ENCODE data around the gene RLIM. TPM values are rescaled to one million over a fixed set of nuclear protein-coding genes. Genes with fewer than 3 reads are reported as not detected.
"Not testable (repeated sequence)": the region's sequence is repeated elsewhere in the genome, so short reads cannot be mapped to it uniquely, and the experiment has no call there.

The RLIM gene, protein sequence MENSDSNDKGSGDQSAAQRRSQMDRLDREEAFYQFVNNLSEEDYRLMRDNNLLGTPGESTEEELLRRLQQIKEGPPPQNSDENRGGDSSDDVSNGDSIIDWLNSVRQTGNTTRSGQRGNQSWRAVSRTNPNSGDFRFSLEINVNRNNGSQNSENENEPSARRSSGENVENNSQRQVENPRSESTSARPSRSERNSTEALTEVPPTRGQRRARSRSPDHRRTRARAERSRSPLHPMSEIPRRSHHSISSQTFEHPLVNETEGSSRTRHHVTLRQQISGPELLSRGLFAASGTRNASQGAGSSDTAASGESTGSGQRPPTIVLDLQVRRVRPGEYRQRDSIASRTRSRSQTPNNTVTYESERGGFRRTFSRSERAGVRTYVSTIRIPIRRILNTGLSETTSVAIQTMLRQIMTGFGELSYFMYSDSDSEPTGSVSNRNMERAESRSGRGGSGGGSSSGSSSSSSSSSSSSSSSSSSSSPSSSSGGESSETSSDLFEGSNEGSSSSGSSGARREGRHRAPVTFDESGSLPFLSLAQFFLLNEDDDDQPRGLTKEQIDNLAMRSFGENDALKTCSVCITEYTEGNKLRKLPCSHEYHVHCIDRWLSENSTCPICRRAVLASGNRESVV
- 10 to 100 TPM; 11.9 to 14.5 TPM for total RNA-seq

DNA sequence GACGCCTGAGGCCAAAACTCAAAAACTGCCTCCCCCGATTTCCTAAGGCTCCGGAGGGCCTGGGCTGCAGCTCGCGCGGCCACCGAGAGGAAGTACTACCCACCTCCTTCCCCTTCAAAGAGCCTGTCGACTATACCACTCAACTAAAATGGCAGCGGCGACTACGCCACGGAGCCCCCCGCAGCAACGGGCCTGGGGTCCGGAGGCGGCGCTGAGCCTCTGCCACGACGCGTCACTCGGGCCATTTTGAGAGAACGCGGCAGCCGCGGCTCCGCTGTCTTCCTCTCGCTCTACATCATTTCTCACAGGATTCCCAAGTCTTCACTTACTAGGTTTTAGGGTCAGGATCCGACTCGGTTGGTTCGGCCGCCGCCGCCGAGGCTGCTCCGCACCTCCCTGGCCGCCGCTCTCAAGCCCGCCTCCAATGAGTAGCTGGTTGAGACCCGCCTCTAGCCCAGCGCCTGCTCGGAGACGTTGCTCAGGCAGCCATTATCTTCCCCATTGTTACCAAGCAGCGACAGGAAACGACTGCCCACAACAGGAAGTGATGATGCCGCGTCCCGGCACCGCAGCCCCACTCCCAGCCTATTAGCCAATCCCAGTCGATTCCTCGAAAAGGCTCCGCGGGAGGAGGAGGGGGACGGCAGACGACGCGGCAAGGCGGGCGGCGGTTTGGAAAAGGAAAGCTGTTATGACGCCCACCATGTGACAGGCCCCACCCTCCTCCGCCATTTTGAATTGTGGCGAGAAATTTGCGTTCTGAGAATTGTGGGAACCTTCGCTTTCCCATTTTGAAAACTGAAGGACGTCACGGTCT lies at the start of gene RLIM:
Gene RLIM, minus strand, starts transcription at position 532 of the 817 bp plus-strand sequence. CDS start 18,647 bp downstream, outside the sequence.
- H3K36me3 ChIP-seq (replicated peaks in 1 of 2; ENCODE audit: insufficient read depth in 1 of 2, low read depth in 2 of 2): no peaks in the 10 kb centered on the region
- peak within 1 kb of the TSS; percentile 93 to 96 (median 94) for H3K27ac ChIP-seq
- TF ChIP-seq, protein P1, sequence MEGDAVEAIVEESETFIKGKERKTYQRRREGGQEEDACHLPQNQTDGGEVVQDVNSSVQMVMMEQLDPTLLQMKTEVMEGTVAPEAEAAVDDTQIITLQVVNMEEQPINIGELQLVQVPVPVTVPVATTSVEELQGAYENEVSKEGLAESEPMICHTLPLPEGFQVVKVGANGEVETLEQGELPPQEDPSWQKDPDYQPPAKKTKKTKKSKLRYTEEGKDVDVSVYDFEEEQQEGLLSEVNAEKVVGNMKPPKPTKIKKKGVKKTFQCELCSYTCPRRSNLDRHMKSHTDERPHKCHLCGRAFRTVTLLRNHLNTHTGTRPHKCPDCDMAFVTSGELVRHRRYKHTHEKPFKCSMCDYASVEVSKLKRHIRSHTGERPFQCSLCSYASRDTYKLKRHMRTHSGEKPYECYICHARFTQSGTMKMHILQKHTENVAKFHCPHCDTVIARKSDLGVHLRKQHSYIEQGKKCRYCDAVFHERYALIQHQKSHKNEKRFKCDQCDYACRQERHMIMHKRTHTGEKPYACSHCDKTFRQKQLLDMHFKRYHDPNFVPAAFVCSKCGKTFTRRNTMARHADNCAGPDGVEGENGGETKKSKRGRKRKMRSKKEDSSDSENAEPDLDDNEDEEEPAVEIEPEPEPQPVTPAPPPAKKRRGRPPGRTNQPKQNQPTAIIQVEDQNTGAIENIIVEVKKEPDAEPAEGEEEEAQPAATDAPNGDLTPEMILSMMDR (IDR thresholded peaks at IDR 0.05): no peak
- TF ChIP-seq POLR2A (IDR thresholded peaks at IDR 0.05): peak; percentile 82 to 95 (median 93)
- peak within 1 kb of the TSS; percentile 23 to 52 for H3K4me3 ChIP-seq
- intact Hi-C loops (cut with DNase I): no loop called here
- H3K27me3 ChIP-seq: no peaks in the 10 kb centered on the region
- WGBS, 2 donors: 0 to 1% methylated on average over 5 to 24 of the region's 66 CpGs
- H3K9me3 ChIP-seq: no peaks in the 10 kb centered on the region
- DNase-seq (peak; percentile 92 to 96 (median 93)), ATAC-seq (peak; percentile 99)
- H3K4me1 ChIP-seq: no peaks in the 10 kb centered on the region

DNA sequence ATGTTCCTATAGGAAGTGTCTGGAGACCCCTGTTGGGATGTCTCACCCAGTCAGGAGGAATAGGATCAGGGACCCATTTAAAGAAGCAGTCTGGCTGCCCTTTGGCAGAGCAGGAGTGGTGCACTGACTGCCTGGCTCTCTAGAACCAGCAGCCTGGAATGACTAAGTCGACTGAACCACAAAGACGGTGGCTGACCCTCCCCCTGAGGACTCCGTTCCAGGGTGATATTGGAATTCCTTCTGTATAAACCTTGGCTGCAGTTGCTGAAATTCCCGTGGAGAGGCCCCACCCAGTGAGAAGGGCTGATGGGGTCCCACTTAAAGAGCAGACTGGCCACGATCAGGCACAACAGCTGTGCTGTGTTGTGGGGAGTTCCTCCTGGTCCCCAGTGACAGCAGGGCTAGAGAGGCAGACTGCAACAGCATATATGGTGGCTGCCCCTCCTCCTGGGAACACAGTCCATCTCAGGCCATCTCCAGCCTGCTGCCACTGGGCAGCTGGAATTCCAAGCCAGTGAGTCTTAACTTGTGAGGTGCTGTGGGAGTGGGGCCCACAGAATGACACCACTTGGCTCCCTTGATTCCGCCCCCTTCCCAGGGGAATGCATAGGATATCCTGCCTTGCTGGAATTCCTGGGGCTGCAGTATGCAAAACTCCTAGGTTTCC lies 41.8 kb upstream of the RLIM start:
- TF ChIP-seq, protein P1 (IDR thresholded peaks at IDR 0.05): no peak
- TF ChIP-seq POLR2A (IDR thresholded peaks at IDR 0.05): no peak
- Histone ChIP-seq H3K36me3 (replicated peaks in 1 of 2; ENCODE audit: insufficient read depth in 1 of 2, low read depth in 2 of 2) (no peaks in the 10 kb centered on the region), H3K9me3 (no peaks in the 10 kb centered on the region), H3K4me1 (no peaks in the 10 kb centered on the region), H3K27ac (no peak overlapping the region), H3K27me3 (no peaks in the 10 kb centered on the region), H3K4me3 (no peak overlapping the region)
- WGBS, 2 donors: 28% methylated on average over 5 of the region's 6 CpGs; no CpG with 5 or more reads in 1 of the 2 donors
- DNase-seq (no peak), ATAC-seq (no peak)
- intact Hi-C loops (cut with DNase I): no loop called here

DNA sequence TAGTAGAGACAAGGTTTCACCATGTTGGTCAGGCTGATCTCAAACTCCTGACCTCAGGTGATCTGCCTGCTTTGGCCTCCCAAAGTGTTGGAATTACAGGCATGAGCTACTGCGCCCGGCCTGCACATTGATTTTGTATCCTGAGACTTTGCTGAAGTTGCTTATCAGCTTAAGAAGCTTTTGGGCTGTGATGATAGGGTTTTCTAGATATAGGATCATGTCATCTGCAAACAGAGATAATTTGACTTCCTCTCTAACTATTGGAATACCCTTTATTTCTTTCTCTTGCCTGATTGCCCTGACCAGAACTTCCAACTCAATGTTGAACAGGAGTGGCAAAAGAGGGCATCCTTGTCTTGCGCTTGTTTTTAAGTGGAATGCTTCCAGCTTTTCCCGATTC lies 40.5 kb upstream of the RLIM start:
- H3K4me1 ChIP-seq; intact Hi-C loops (cut with DNase I); H3K4me3 ChIP-seq; H3K27ac ChIP-seq; ATAC-seq; DNase-seq; H3K27me3 ChIP-seq; H3K36me3 ChIP-seq (replicated peaks in 1 of 2; ENCODE audit: insufficient read depth in 1 of 2, low read depth in 2 of 2); H3K9me3 ChIP-seq: not testable (repeated sequence)
- WGBS, 2 donors: 81 to 86% methylated on average over 2 to 3 of the region's 4 CpGs

DNA sequence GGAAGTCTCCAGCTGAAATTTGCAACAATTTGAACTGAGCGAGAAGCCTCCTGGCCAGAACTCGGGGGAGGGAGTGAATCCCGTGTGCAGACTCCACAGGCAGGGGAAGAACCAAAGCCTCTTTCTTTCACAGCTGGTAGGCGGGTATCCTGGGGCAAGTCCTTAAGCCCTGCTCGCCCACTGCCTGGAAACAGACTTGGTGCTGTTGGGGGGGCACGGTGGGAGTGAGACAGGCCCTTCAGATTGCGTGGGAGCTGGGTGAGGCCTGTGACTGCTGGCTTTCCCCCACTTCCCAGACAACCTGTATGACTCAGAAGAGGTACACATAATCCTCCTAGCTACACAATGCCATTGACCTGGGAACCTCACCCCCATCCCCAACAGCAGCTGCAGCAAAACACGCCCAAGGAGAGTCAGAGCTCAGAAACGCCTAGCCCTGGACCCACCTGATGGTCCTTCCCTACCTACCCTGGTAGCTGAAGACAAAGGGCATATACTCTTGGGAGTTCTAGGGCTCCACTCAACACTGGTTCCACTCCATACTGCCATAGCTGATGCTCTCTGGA lies 22.4 kb upstream of the RLIM start:
- no peaks in the 10 kb centered on the region for H3K27me3 ChIP-seq
- no peak for DNase-seq
- 72 to 87% methylated on average over 3 to 7 of the region's 9 CpGs for WGBS, 2 donors

More for the DNA sequence above, 22.4 kb upstream of the RLIM start:
- Histone ChIP-seq H3K4me3 (no peak overlapping the region), H3K27ac (no peak overlapping the region), H3K4me1 (no peaks in the 10 kb centered on the region), H3K9me3 (no peaks in the 10 kb centered on the region), H3K36me3 (replicated peaks in 1 of 2; ENCODE audit: insufficient read depth in 1 of 2, low read depth in 2 of 2) (no peaks in the 10 kb centered on the region)
- ATAC-seq: no peak
- intact Hi-C loops (cut with DNase I): no loop called here
- TF ChIP-seq POLR2A (IDR thresholded peaks at IDR 0.05): no peak
- TF ChIP-seq, protein P1 (IDR thresholded peaks at IDR 0.05): no peak

All from body of pancreas (tissue), 4 donors.